GM12878 (cell line): Measurements from ENCODE around the gene GAB3. TPM values are rescaled to one million over a fixed set of nuclear protein-coding genes. Genes with fewer than 3 reads are reported as not detected.

Experiments used
- ATAC-seq: fragments of 200-7000 bp; cut with Tn5 transposase; 3 replicates; pipeline ENCODE4 v1.9.1; 2020; ENCODE audit warnings: mild to moderate bottlenecking, moderate library complexity
- BruUV-seq: library from RNA; stranded (reverse); fragments of 400-500 nt; replicated peaks from 2 replicates; lab custom pipeline; 2021; lab: Mats Ljungman, UMichigan
- CTCF ChIA-PET: fragments of 300-600 bp; sonication (Branson Sonifier 250); formaldehyde crosslinking; extraction: SDS; loops from one replicate; lab custom pipeline; 2021; ENCODE audit warnings: inconsistent platforms; lab: Yijun Ruan, JAX
- POLR2A ChIA-PET: fragments of 350-600 bp; formaldehyde crosslinking; extraction: SDS; loops from one replicate; lab custom pipeline; 2021; ENCODE audit warnings: inconsistent platforms; lab: Charles Lee
- RAD21 ChIA-PET: fragments of 300-600 bp; sonication (Branson Sonifier 250); formaldehyde crosslinking; loops from one replicate; lab custom pipeline; 2023; ENCODE audit warnings: antibody characterized with exemption; ENCODE audit not compliant: unreplicated experiment; lab: Charles Lee
- SMC1A ChIA-PET: fragments of 300-600 bp; sonication (Branson Sonifier 250); formaldehyde crosslinking; loops from one replicate; lab custom pipeline; 2023; ENCODE audit not compliant: unreplicated experiment, uncharacterized antibody; lab: Charles Lee
- DNase-seq: peaks from one replicate; pipeline ENCODE4 v3.0.0-alpha.2; 2011; ENCODE audit warnings: low read depth, low spot score
- FAIRE-seq: peaks from 3 replicates; lab custom pipeline; 2011; peaks lifted over from hg19 to GRCh38; lab: Jason Lieb, UNC
- H2AFZ ChIP-seq: 2 replicates; pipeline ENCODE4 v1.6.0; 2011; ENCODE audit warnings: low read depth, low read length, control low read depth; ENCODE audit not compliant: control insufficient read depth
- H3K27ac ChIP-seq: 2 replicates; pipeline ENCODE4 v1.5.1; 2011; ENCODE audit warnings: control low read depth; ENCODE audit not compliant: control insufficient read depth, insufficient read depth
- H3K27me3 ChIP-seq, 2 experiments: replicated peaks in 1 of 2; 2 replicates each; pipeline versions ENCODE4 v1.6.0 to v1.6.1; 2011; ENCODE audit warnings: low read length in 1 of 2; ENCODE audit not compliant: control insufficient read depth in 2 of 2, insufficient read depth in 2 of 2
- H3K36me3 ChIP-seq, 2 experiments: 2 replicates each; pipeline ENCODE4 v1.5.1; 2011; ENCODE audit warnings: low read length in 1 of 2; ENCODE audit not compliant: control insufficient read depth in 2 of 2, insufficient read depth in 2 of 2
- H3K4me1 ChIP-seq: 2 replicates; pipeline ENCODE4 v1.6.1; 2011; ENCODE audit warnings: mild to moderate bottlenecking, low read length, moderate library complexity, mixed read lengths; ENCODE audit not compliant: control insufficient read depth, insufficient read depth
- H3K4me2 ChIP-seq: 2 replicates; pipeline ENCODE4 v1.6.0; 2011; ENCODE audit warnings: control low read depth; ENCODE audit not compliant: control insufficient read depth, insufficient read depth
- H3K4me3 ChIP-seq: fragments of 200-600 bp; sonication (generic); 2 replicates; pipeline ENCODE4 v1.5.1; 2016
- H3K79me2 ChIP-seq: 2 replicates; pipeline ENCODE4 v1.6.0; 2011; ENCODE audit warnings: low read length; ENCODE audit not compliant: control insufficient read depth, insufficient read depth
- H3K9ac ChIP-seq: 2 replicates; pipeline ENCODE4 v1.8.0; 2011; ENCODE audit warnings: low read length, control low read depth, mixed read lengths; ENCODE audit not compliant: control insufficient read depth, insufficient read depth
- H3K9me3 ChIP-seq: replicated peaks from 3 replicates; pipeline ENCODE4 v1.5.1; 2011; ENCODE audit warnings: mild to moderate bottlenecking, low read length; ENCODE audit not compliant: control insufficient read depth, insufficient read depth
- H4K20me1 ChIP-seq: 2 replicates; pipeline ENCODE4 v1.6.0; 2011; ENCODE audit not compliant: control insufficient read depth, insufficient read depth
- CHD4 ChIP-seq: fragments of 200-600 bp; sonication (generic); IDR thresholded peaks from 2 replicates; pipeline ENCODE4 v1.6.1; 2016; ENCODE audit warnings: mild to moderate bottlenecking
- EED ChIP-seq: sonication (generic); IDR thresholded peaks from 2 replicates; pipeline ENCODE4 v1.6.1; 2016; ENCODE audit warnings: antibody characterized with exemption, low read depth
- EGR1 ChIP-seq, 2 experiments: IDR thresholded peaks; 1 replicate in 1 of 2; 2 replicates in 1 of 2; pipeline ENCODE4 v1.6.1; 2011 to 2012; ENCODE audit warnings: low read depth in 2 of 2, low read length in 2 of 2, borderline replicate concordance in 1 of 2, mild to moderate bottlenecking in 1 of 2, moderate library complexity in 1 of 2
- EP300 ChIP-seq, 2 experiments: fragments of 150-350 bp in 1 of 2; IDR thresholded peaks; 2 replicates each; pipeline ENCODE4 v1.6.1; 2011 to 2012; ENCODE audit warnings: low read depth in 2 of 2, low read length in 2 of 2, borderline replicate concordance in 1 of 2, improper control_type of control experiment in 1 of 2, inconsistent platforms in 1 of 2; ENCODE audit not compliant: control insufficient read depth in 1 of 2
- MEF2B ChIP-seq: fragments of 450-650 bp; IDR thresholded peaks from 2 replicates; pipeline ENCODE4 v1.6.1; 2018; ENCODE audit warnings: mild to moderate bottlenecking, moderate library complexity; ENCODE audit not compliant: partially characterized antibody, poor library complexity, severe bottlenecking
- NFYB ChIP-seq: IDR thresholded peaks from 2 replicates; pipeline ENCODE4 v1.6.1; 2011; ENCODE audit warnings: low read depth, mild to moderate bottlenecking, low read length, improper control_type of control experiment, moderate library complexity; ENCODE audit not compliant: insufficient read depth
- RELA ChIP-seq: fragments of 450-650 bp; IDR thresholded peaks from 2 replicates; pipeline ENCODE4 v1.8.0; 2014; ENCODE audit warnings: borderline replicate concordance; ENCODE audit not compliant: partially characterized antibody
- SREBF2 ChIP-seq: IDR thresholded peaks from 2 replicates; pipeline ENCODE4 v1.6.1; 2012; ENCODE audit warnings: mild to moderate bottlenecking, low read length
- SUZ12 ChIP-seq: fragments of 200-600 bp; sonication (generic); IDR thresholded peaks from one replicate; pipeline ENCODE4 v1.6.1; 2018; ENCODE audit warnings: antibody characterized with exemption, mild to moderate bottlenecking; ENCODE audit not compliant: unreplicated experiment
- WGBS: methylation state at CpG from one replicate; pipeline ENCODE4 v1.1.6; 2016; ENCODE audit warnings: low lambda C conversion rate; ENCODE audit not compliant: insufficient replicate concordance, insufficient coverage; ENCODE audit errors: missing lambda C conversion rate; 5-methylcytosine and 5-hydroxymethylcytosine counted together
- in situ Hi-C: fragments of 300-500 bp; cut with MboI; formaldehyde crosslinking; loops from 9 replicates; pipeline ENCODE4 v1.14.3; 2018; ENCODE audit warnings: mixed read lengths
- intact Hi-C: fragments of 100-400 bp; cut with micrococcal nuclease; formaldehyde crosslinking; loops from one replicate; pipeline ENCODE4 v1.14.2; 2022; ENCODE audit not compliant: unreplicated experiment
- polyA plus RNA-seq, 11 experiments: library from polyadenylated mRNA; depleted of rRNA in 4 of 11; unstranded in 6 of 11; stranded (reverse) in 5 of 11; fragments of >200 nt; fragmentation: Nextera tagmentation in 4 of 11; fragmentation: Illumina TruSeq in 1 of 11; extraction: Ambion mirVana in 4 of 11; extraction: Trizol in 1 of 11; gene quantifications; 1 replicate in 1 of 11; 2 replicates in 10 of 11; pipeline versions ENCODE4 v1.2.1 to v1.2.3, GENCODE V29; 2011 to 2016; ENCODE audit warnings: inconsistent platforms in 2 of 11, missing spikeins in 2 of 11, low read depth in 1 of 11
- total RNA-seq, 4 experiments: library from RNA; depleted of rRNA in 3 of 4; stranded (reverse); fragments of >200 nt in 3 of 4; fragmentation: Illumina TruSeq in 1 of 4; extraction: Trizol in 1 of 4; gene quantifications; 2 replicates each; pipeline versions ENCODE4 v1.2.1 to v1.2.3, GENCODE V29; 2013 to 2021
- TF ChIP-seq, protein P1 (sequence below): fragments of 450-650 bp; IDR thresholded peaks from 2 replicates; pipeline ENCODE4 v1.6.1; 2017; ENCODE audit warnings: antibody characterized with exemption, mild to moderate bottlenecking, moderate library complexity

The GAB3 gene
- total and polyA plus RNA-seq, 10 of the 15 experiments (the other 5 are each of a cell fraction or from before 2014, with no cell fraction given): 0.10 to 2.0 (median 0.85) TPM

- no peaks in the 10 kb centered on the region for H3K36me3 ChIP-seq
- in situ Hi-C loops: no loop called here
- POLR2A ChIA-PET: no interaction called here
- WGBS: 16% methylated on average over 6 of the region's 6 CpGs
- TF ChIP-seq SUZ12 (no peak), MEF2B (no peak)
- TF ChIP-seq, all 136 proteins: peak for 0
- Histone ChIP-seq H3K4me2 (peak overlapping the region; percentile 34; the same call in 1 of the 2 replicates), H3K79me2 (no peaks in the 10 kb centered on the region), H2AFZ (no peak overlapping the region), H3K27ac (no peak overlapping the region), H3K4me1 (peaks cover 16% of the 10 kb centered on the region), H3K27me3 (no peaks in the 10 kb centered on the region), H4K20me1 (no peaks in the 10 kb centered on the region), H3K9ac (no peak overlapping the region), H3K9me3 (no peaks in the 10 kb centered on the region; the same call in 2 of the 3 replicates), H3K4me3 (no peak overlapping the region)
- CTCF ChIA-PET: interaction anchor here (0.5 kb wide), 1 partner anchor 1056 kb away, joined by 3 read pairs; no protein-coding TSS in a partner anchor
- DNase-seq (no peak), FAIRE-seq (no peak), ATAC-seq (no peak)
- RAD21 ChIA-PET: interaction anchor here (2.4 kb wide), 1 partner anchor 30 kb away, joined by 10 read pairs; no protein-coding TSS in a partner anchor
- intact Hi-C loops: loop anchor here (5.0 kb wide), 1 partner anchor 123 kb away; no protein-coding TSS in a partner anchor
- SMC1A ChIA-PET: interaction anchor here (1.0 to 1.7 kb wide), 4 partner anchors 9 to 29 kb away, joined by 3 to 4 read pairs (median 3); no protein-coding TSS in a partner anchor
- no TSS peak for BruUV-seq
Measured at GRCh38 chrX:154719132-154719675, 31.7 kb downstream of the GAB3 start.

- peaks cover 16% of the 10 kb centered on the region for H3K4me1 ChIP-seq
- no peak for FAIRE-seq
- no peaks in the 10 kb centered on the region for H3K36me3 ChIP-seq
- no TSS peak for BruUV-seq
- ChIA-PET SMC1A (interaction anchor here (1.0 to 2.1 kb wide), 5 partner anchors 9 to 122 kb away, joined by 3 to 7 read pairs (median 3); no protein-coding TSS in a partner anchor), RAD21 (interaction anchor here (2.4 kb wide), 1 partner anchor 30 kb away, joined by 10 read pairs; no protein-coding TSS in a partner anchor), CTCF (interaction anchor here (0.5 to 1.6 kb wide), 3 partner anchors 30 to 1056 kb away, joined by 3 to 13 read pairs (median 3); no protein-coding TSS in a partner anchor), POLR2A (no interaction called here)
- DNase-seq: no peak
- in situ Hi-C loops (no loop called here), intact Hi-C loops (loop anchor here (5.0 kb wide), 1 partner anchor 124 kb away; no protein-coding TSS in a partner anchor)
- no peak overlapping the region for H2AFZ ChIP-seq
- H3K27me3 ChIP-seq: no peaks in the 10 kb centered on the region
- no peaks in the 10 kb centered on the region for H4K20me1 ChIP-seq
- 6% methylated on average over 1 of the region's 1 CpG for WGBS
- H3K9me3 ChIP-seq: no peaks in the 10 kb centered on the region; the same call in 2 of the 3 replicates
- no peak overlapping the region for H3K4me3 ChIP-seq
- ATAC-seq: no peak; the same call in 2 of the 3 replicates
- H3K27ac ChIP-seq: no peak overlapping the region
- H3K9ac ChIP-seq: no peak overlapping the region
- H3K79me2 ChIP-seq: no peaks in the 10 kb centered on the region
- peak overlapping the region; percentile 38; the same call in 1 of the 2 replicates for H3K4me2 ChIP-seq
- TF ChIP-seq SREBF2 (no peak), RELA (no peak), EED (0 out of 2 replicates have a peak, but pooled peaks have one; percentile 28), NFYB (no peak), EP300 (IDR thresholded peaks at IDR 0.05; ENCODE audit: borderline replicate concordance in 1 of 2, control insufficient read depth in 1 of 2, low read depth in 2 of 2, low read length in 2 of 2) (no peak), EGR1 (IDR thresholded peaks at IDR 0.05; ENCODE audit: borderline replicate concordance in 1 of 2, low read depth in 2 of 2, low read length in 2 of 2) (no peak), CHD4 (no peak)
- TF ChIP-seq, protein P1, sequence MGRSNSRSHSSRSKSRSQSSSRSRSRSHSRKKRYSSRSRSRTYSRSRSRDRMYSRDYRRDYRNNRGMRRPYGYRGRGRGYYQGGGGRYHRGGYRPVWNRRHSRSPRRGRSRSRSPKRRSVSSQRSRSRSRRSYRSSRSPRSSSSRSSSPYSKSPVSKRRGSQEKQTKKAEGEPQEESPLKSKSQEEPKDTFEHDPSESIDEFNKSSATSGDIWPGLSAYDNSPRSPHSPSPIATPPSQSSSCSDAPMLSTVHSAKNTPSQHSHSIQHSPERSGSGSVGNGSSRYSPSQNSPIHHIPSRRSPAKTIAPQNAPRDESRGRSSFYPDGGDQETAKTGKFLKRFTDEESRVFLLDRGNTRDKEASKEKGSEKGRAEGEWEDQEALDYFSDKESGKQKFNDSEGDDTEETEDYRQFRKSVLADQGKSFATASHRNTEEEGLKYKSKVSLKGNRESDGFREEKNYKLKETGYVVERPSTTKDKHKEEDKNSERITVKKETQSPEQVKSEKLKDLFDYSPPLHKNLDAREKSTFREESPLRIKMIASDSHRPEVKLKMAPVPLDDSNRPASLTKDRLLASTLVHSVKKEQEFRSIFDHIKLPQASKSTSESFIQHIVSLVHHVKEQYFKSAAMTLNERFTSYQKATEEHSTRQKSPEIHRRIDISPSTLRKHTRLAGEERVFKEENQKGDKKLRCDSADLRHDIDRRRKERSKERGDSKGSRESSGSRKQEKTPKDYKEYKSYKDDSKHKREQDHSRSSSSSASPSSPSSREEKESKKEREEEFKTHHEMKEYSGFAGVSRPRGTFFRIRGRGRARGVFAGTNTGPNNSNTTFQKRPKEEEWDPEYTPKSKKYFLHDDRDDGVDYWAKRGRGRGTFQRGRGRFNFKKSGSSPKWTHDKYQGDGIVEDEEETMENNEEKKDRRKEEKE: no peak
Measured at GRCh38 chrX:154718616-154719015, 32.3 kb downstream of the GAB3 start.
